Loucy (cell line): Measurements from ENCODE around the gene RNU2-1.
"Not testable (repeated sequence)": the region's sequence is repeated elsewhere in the genome, so short reads cannot be mapped to it uniquely, and the experiment has no call there.

Source experiments
- EZH2phosphoT487 ChIP-seq: fragments of 200-600 bp; IDR thresholded peaks from 2 replicates; pipeline ENCODE4 v1.6.1; 2018; ENCODE audit warnings: antibody characterized with exemption, mild to moderate bottlenecking, moderate library complexity, borderline replicate concordance
- TF ChIP-seq, protein P1 (sequence below): fragments of 200-600 bp; sonication (generic); conservative IDR thresholded peaks from 2 replicates; pipeline ENCODE4 v1.5.1; 2014; ENCODE audit warnings: mild to moderate bottlenecking, antibody characterized with exemption, low read length

DNA sequence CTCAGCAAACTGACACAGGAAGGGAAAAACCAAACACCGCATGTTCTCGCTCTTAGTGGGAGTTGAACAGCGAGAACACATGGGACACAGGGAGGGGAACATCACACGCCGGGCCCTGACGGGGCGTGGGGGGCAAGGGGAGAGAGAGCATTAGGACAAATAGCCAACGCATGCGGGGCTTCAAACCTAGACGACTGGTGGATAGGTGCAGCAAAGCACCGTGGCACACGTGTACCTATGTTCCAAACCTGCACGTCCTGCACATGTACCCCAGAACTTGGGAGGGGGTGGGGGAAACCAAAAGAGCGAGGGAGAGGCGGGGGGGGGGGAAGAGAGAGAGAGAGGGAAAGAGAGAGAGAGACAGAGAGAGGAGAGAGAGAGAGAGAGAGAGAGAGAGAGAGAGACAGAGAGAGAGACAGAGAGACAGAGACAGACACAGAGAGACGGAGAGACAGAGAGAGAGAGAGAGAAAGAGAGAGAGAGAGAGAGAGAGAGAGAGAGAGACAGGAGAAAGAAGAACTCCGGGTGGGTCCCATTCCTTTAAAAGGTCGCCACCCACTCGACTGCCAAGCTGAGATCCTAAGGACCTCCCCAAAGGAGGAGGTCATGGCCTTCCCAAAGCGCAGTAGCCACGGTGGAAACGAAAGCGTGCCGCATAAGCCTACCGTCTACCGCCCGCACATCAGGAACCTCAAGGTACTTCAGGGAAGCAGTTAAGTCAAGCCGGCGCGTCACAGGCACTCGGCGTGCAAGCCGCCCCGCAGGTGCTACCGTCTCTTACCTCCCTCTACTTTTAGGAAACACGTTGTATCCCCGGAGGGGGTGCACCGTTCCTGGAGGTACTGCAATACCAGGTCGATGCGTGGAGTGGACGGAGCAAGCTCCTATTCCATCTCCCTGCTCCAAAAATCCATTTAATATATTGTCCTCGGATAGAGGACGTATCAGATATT is 37.1 kb upstream of the RNU2-1 start:
- TF ChIP-seq, protein P1, sequence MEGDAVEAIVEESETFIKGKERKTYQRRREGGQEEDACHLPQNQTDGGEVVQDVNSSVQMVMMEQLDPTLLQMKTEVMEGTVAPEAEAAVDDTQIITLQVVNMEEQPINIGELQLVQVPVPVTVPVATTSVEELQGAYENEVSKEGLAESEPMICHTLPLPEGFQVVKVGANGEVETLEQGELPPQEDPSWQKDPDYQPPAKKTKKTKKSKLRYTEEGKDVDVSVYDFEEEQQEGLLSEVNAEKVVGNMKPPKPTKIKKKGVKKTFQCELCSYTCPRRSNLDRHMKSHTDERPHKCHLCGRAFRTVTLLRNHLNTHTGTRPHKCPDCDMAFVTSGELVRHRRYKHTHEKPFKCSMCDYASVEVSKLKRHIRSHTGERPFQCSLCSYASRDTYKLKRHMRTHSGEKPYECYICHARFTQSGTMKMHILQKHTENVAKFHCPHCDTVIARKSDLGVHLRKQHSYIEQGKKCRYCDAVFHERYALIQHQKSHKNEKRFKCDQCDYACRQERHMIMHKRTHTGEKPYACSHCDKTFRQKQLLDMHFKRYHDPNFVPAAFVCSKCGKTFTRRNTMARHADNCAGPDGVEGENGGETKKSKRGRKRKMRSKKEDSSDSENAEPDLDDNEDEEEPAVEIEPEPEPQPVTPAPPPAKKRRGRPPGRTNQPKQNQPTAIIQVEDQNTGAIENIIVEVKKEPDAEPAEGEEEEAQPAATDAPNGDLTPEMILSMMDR = not testable (repeated sequence)
- TF ChIP-seq EZH2phosphoT487 = not testable (repeated sequence)
